Retinal pigment epithelial cell (primary cell): Measurements from ENCODE around the gene SDK1.

ENCODE experiments used
- DNase-seq: peaks from one replicate; pipeline ENCODE4 v3.0.0-alpha.2; 2010; ENCODE audit warnings: low read depth
- H3K4me3 ChIP-seq: 2 replicates; pipeline ENCODE4 v1.5.1; 2011; ENCODE audit warnings: mild to moderate bottlenecking, low read length, control low read depth, moderate library complexity
- CTCF ChIP-seq: conservative IDR thresholded peaks from 2 replicates; pipeline ENCODE4 v1.5.1; 2011; ENCODE audit warnings: low read depth, low read length, control low read depth, inconsistent platforms

Gene SDK1

GRCh38 chr7:3760651-3761050 lies 459.6 kb downstream of the SDK1 start:
- TF ChIP-seq CTCF, result no peak
- H3K4me3 ChIP-seq, result no peak overlapping the region
- DNase-seq, result peak; percentile 4

- TF ChIP-seq CTCF, result peak; percentile 12
- H3K4me3 ChIP-seq, result no peak overlapping the region
- DNase-seq, result no peak
Observed at GRCh38 chr7:3762146-3762831, 461.2 kb downstream of the SDK1 start.

GRCh38 chr7:3767917-3768777 lies 467.1 kb downstream of the SDK1 start:
- no peak for DNase-seq
- no peak overlapping the region for H3K4me3 ChIP-seq
- no peak for TF ChIP-seq CTCF

GRCh38 chr7:3771906-3772305 lies 470.9 kb downstream of the SDK1 start:
- no peak overlapping the region for H3K4me3 ChIP-seq
- no peak for TF ChIP-seq CTCF
- DNase-seq, result no peak

- TF ChIP-seq CTCF, result no peak
- H3K4me3 ChIP-seq, result no peak overlapping the region
- DNase-seq, result no peak
Observed at GRCh38 chr7:3778345-3778744, 477.3 kb downstream of the SDK1 start.

GRCh38 chr7:3780016-3780415 lies 479.0 kb downstream of the SDK1 start:
- TF ChIP-seq CTCF, result no peak
- no peak overlapping the region for H3K4me3 ChIP-seq

GRCh38 chr7:3780525-3780924 lies 479.5 kb downstream of the SDK1 start:
- TF ChIP-seq CTCF, result no peak

More at GRCh38 chr7:3780016-3780415, 479.0 kb downstream of the SDK1 start:
- no peak for DNase-seq

More at GRCh38 chr7:3780525-3780924, 479.5 kb downstream of the SDK1 start:
- no peak for DNase-seq
- no peak overlapping the region for H3K4me3 ChIP-seq
